Sigmoid colon (tissue), 7 donors: ENCODE results near the gene LMNTD1. TPM values are rescaled to one million over a fixed set of nuclear protein-coding genes. Genes with fewer than 3 reads are reported as not detected.

Experiments
- DNase-seq: peaks from one replicate; pipeline ENCODE4 v3.0.0-alpha.2; 2019
- H3K27ac ChIP-seq, 4 donors: fragments of 200-600 bp; sonication (generic); one replicate each; pipeline ENCODE4 v1.5.1; 2016 to 2019; ENCODE audit warnings: mild to moderate bottlenecking in 1 of 4
- H3K27me3 ChIP-seq, 3 donors: fragments of 200-600 bp; sonication (generic); one replicate each; pipeline ENCODE4 v1.5.1; 2019; ENCODE audit warnings: mild to moderate bottlenecking in 1 of 3
- H3K36me3 ChIP-seq, 4 donors: fragments of 200-600 bp; sonication (generic); one replicate each; pipeline ENCODE4 v1.5.1; 2016 to 2019
- H3K4me1 ChIP-seq, 4 donors: fragments of 200-600 bp; sonication (generic); one replicate each; pipeline ENCODE4 v1.5.1; 2017 to 2019
- H3K4me3 ChIP-seq, 4 donors: fragments of 200-600 bp; sonication (generic); one replicate each; pipeline ENCODE4 v1.5.1; 2017 to 2019; ENCODE audit warnings: mild to moderate bottlenecking in 2 of 4, moderate library complexity in 1 of 4
- H3K9me3 ChIP-seq, 4 donors: fragments of 200-600 bp in 3 of 4; sonication (generic) in 3 of 4; one replicate each; pipeline versions ENCODE4 v1.5.1 to v1.6.1; 2013 to 2019
- CTCF ChIP-seq, 4 experiments: fragments of 450-650 bp in 3 of 4; fragments of 200-600 bp in 1 of 4; IDR thresholded peaks; one replicate each; pipeline ENCODE4 v1.5.1; 2016 to 2019; ENCODE audit warnings: antibody characterized with exemption in 4 of 4, mild to moderate bottlenecking in 3 of 4, moderate library complexity in 2 of 4
- EP300 ChIP-seq, 4 donors: sonication (generic); formaldehyde crosslinking; IDR thresholded peaks; one replicate each; pipeline ENCODE4 v1.6.1; 2017; ENCODE audit warnings: antibody characterized with exemption in 4 of 4
- POLR2A ChIP-seq, 2 donors: fragments of 450-650 bp; IDR thresholded peaks; one replicate each; pipeline ENCODE4 v1.6.1; 2016; ENCODE audit warnings: antibody characterized with exemption in 2 of 2, mild to moderate bottlenecking in 2 of 2, moderate library complexity in 2 of 2
- POLR2AphosphoS5 ChIP-seq, 4 donors: sonication (generic); formaldehyde crosslinking; IDR thresholded peaks; one replicate each; pipeline ENCODE4 v1.6.1; 2017; ENCODE audit warnings: antibody characterized with exemption in 4 of 4
- WGBS, 2 donors: extraction: QIAGEN DNeasy Blood & Tissue Kit; methylation state at CpG; one replicate each; pipeline ENCODE4 v1.1.7; 2013; 5-methylcytosine and 5-hydroxymethylcytosine counted together
- intact Hi-C: fragments of 100-400 bp; cut with DNase I; formaldehyde crosslinking; loops from one replicate; pipeline ENCODE4 v1.15.1; 2023
- polyA plus RNA-seq, 3 donors: library from polyadenylated mRNA; stranded (reverse); fragments of 200-250 nt; gene quantifications; one replicate each; pipeline ENCODE4 v1.2.3, GENCODE V29; 2013
- total RNA-seq, 4 donors: library from RNA; depleted of rRNA; stranded (reverse); fragments of >200 nt; gene quantifications; one replicate each; pipeline ENCODE4 v1.1.0, GENCODE V29; 2016
- donor health status: healthy with polysubstance abuse.
- donor health status: Bipolar disorder and iron deficiency.
- donor health status: healthy.

The LMNTD1 gene
- total and polyA plus RNA-seq, 7 donors, result 1.5 to 1.9 TPM; not detected in 5

GRCh38 chr12:25552681-25553080 is 402 bp downstream of the LMNTD1 start:
- H3K9me3 ChIP-seq, result no peaks in the 10 kb centered on the region
- H3K27ac ChIP-seq, result no peak overlapping the region
- no peaks in the 10 kb centered on the region for H3K36me3 ChIP-seq
- WGBS, 2 donors, result 73 to 89% methylated on average over 3 of the region's 3 CpGs
- intact Hi-C loops, result no loop called here
- no peaks in the 10 kb centered on the region for H3K27me3 ChIP-seq
- TF ChIP-seq EP300 (IDR thresholded peaks at IDR 0.05) (no peak), CTCF (IDR thresholded peaks at IDR 0.05) (no peak), POLR2A (IDR thresholded peaks at IDR 0.05) (no peak)
- DNase-seq, result no peak
- H3K4me1 ChIP-seq, result peaks cover 0 to 8% (median 0%) of the 10 kb centered on the region in 4 donors
- H3K4me3 ChIP-seq, result no peak overlapping the region

GRCh38 chr12:25550186-25550585 is 2.9 kb downstream of the LMNTD1 start:
- H3K4me1 ChIP-seq, result peaks cover 0 to 8% (median 0%) of the 10 kb centered on the region in 4 donors
- H3K9me3 ChIP-seq, result no peaks in the 10 kb centered on the region
- no peak overlapping the region for H3K4me3 ChIP-seq
- no peak for DNase-seq
- TF ChIP-seq POLR2A (IDR thresholded peaks at IDR 0.05) (no peak), EP300 (IDR thresholded peaks at IDR 0.05) (no peak), CTCF (IDR thresholded peaks at IDR 0.05) (no peak), POLR2AphosphoS5 (IDR thresholded peaks at IDR 0.05) (no peak)
- 45 to 78% methylated on average over 3 of the region's 3 CpGs for WGBS, 2 donors
- H3K27ac ChIP-seq, result no peak overlapping the region
- intact Hi-C loops, result no loop called here
- no peaks in the 10 kb centered on the region for H3K27me3 ChIP-seq
- H3K36me3 ChIP-seq, result no peaks in the 10 kb centered on the region

GRCh38 chr12:25549120-25549519 is 4.0 kb downstream of the LMNTD1 start:
- Histone ChIP-seq H3K4me3 (no peak overlapping the region), H3K9me3 (no peaks in the 10 kb centered on the region)

GRCh38 chr12:25546318-25546717 is 6.8 kb downstream of the LMNTD1 start:
- WGBS, 2 donors, result 81 to 83% methylated on average over 2 of the region's 2 CpGs
- Histone ChIP-seq H3K36me3 (no peaks in the 10 kb centered on the region), H3K4me1 (no peaks in the 10 kb centered on the region), H3K4me3 (no peak overlapping the region), H3K9me3 (no peaks in the 10 kb centered on the region), H3K27ac (no peak overlapping the region), H3K27me3 (no peaks in the 10 kb centered on the region)
- DNase-seq, result no peak
- no peak for TF ChIP-seq CTCF (IDR thresholded peaks at IDR 0.05)
- no peak for TF ChIP-seq POLR2A (IDR thresholded peaks at IDR 0.05)
- TF ChIP-seq EP300 (IDR thresholded peaks at IDR 0.05), result no peak
- no peak for TF ChIP-seq POLR2AphosphoS5 (IDR thresholded peaks at IDR 0.05)
- intact Hi-C loops, result no loop called here

More at GRCh38 chr12:25549120-25549519, 4.0 kb downstream of the LMNTD1 start:
- H3K27me3 ChIP-seq, result no peaks in the 10 kb centered on the region
- TF ChIP-seq POLR2A (IDR thresholded peaks at IDR 0.05), result no peak
- TF ChIP-seq EP300 (IDR thresholded peaks at IDR 0.05), result no peak
- TF ChIP-seq POLR2AphosphoS5 (IDR thresholded peaks at IDR 0.05), result no peak
- TF ChIP-seq CTCF (IDR thresholded peaks at IDR 0.05), result no peak
- no peak for DNase-seq
- no peak overlapping the region for H3K27ac ChIP-seq
- H3K4me1 ChIP-seq, result peaks cover 0 to 8% (median 0%) of the 10 kb centered on the region in 4 donors
- no peaks in the 10 kb centered on the region for H3K36me3 ChIP-seq
- intact Hi-C loops, result no loop called here

GRCh38 chr12:25533150-25533549 is 19.9 kb downstream of the LMNTD1 start:
- intact Hi-C loops, result no loop called here
- 92 to 93% methylated on average over 1 of the region's 1 CpG for WGBS, 2 donors
- no peak for TF ChIP-seq CTCF (IDR thresholded peaks at IDR 0.05)
- no peaks in the 10 kb centered on the region for H3K27me3 ChIP-seq
- no peaks in the 10 kb centered on the region for H3K4me1 ChIP-seq
- H3K36me3 ChIP-seq, result no peaks in the 10 kb centered on the region
- no peak overlapping the region for H3K4me3 ChIP-seq
- no peak overlapping the region for H3K27ac ChIP-seq
- no peaks in the 10 kb centered on the region for H3K9me3 ChIP-seq
- no peak for DNase-seq
